GM12801 (cell line): ENCODE measurements around the gene SLC35C1.

Experiments used
- CTCF ChIP-seq: IDR thresholded peaks from one replicate; pipeline ENCODE4 v1.5.1; 2011; ENCODE audit warnings: control low read depth; ENCODE audit not compliant: insufficient read length; ENCODE audit errors: extremely low read depth

The SLC35C1 gene

GRCh38 chr11:45815747-45816146, 10.8 kb downstream of the SLC35C1 start:
- no peak for TF ChIP-seq CTCF

- TF ChIP-seq CTCF: no peak
Observed at GRCh38 chr11:45816614-45817013, 11.7 kb downstream of the SLC35C1 start.

GRCh38 chr11:45817191-45817590, 12.2 kb downstream of the SLC35C1 start:
- TF ChIP-seq CTCF: no peak

- no peak for TF ChIP-seq CTCF
Observed at GRCh38 chr11:45818961-45819605, 14.1 kb downstream of the SLC35C1 start.

- no peak for TF ChIP-seq CTCF
Observed at GRCh38 chr11:45820211-45820857, 15.4 kb downstream of the SLC35C1 start.

GRCh38 chr11:45827123-45827522, 22.2 kb downstream of the SLC35C1 start:
- no peak for TF ChIP-seq CTCF

GRCh38 chr11:45828996-45829395, 24.0 kb downstream of the SLC35C1 start:
- TF ChIP-seq CTCF: no peak
